DMS153 (cell line): ENCODE data around the gene BSN.

Experiments used
- DNase-seq: peaks from one replicate; lab custom pipeline; 2025; lab: John Stamatoyannopoulos, UW

The BSN gene

GRCh38 chr3:49628249-49628648, 74.0 kb downstream of the BSN start:
- DNase-seq = no peak

- no peak for DNase-seq
Measured at GRCh38 chr3:49629451-49629850, 75.2 kb downstream of the BSN start.

GRCh38 chr3:49629866-49630265, 75.6 kb downstream of the BSN start:
- DNase-seq = no peak

- DNase-seq = no peak
Measured at GRCh38 chr3:49630784-49631183, 76.5 kb downstream of the BSN start.

- no peak for DNase-seq
Measured at GRCh38 chr3:49634736-49635135, 80.5 kb downstream of the BSN start.

GRCh38 chr3:49636883-49637609, 82.8 kb downstream of the BSN start:
- no peak for DNase-seq

GRCh38 chr3:49638445-49638844, 84.2 kb downstream of the BSN start:
- no peak for DNase-seq

- no peak for DNase-seq
Measured at GRCh38 chr3:49639551-49639950, 85.3 kb downstream of the BSN start.

GRCh38 chr3:49641292-49641691, 87.0 kb downstream of the BSN start:
- no peak for DNase-seq

- no peak for DNase-seq
Measured at GRCh38 chr3:49641921-49642707, 87.8 kb downstream of the BSN start.

- no peak for DNase-seq
Measured at GRCh38 chr3:49642708-49643145, 88.5 kb downstream of the BSN start.

- no peak for DNase-seq
Measured at GRCh38 chr3:49644684-49645083, 90.4 kb downstream of the BSN start.

- DNase-seq = no peak
Measured at GRCh38 chr3:49646236-49646635, 92.0 kb downstream of the BSN start.

GRCh38 chr3:49647741-49648140, 93.5 kb downstream of the BSN start:
- peak; percentile 69 for DNase-seq

GRCh38 chr3:49648354-49649019, 94.2 kb downstream of the BSN start:
- DNase-seq = no peak

GRCh38 chr3:49649576-49649975, 95.3 kb downstream of the BSN start:
- no peak for DNase-seq

- no peak for DNase-seq
Measured at GRCh38 chr3:49650177-49650576, 95.9 kb downstream of the BSN start.

GRCh38 chr3:49650637-49651036, 96.4 kb downstream of the BSN start:
- DNase-seq = no peak

- DNase-seq = no peak
Measured at GRCh38 chr3:49652218-49652902, 98.1 kb downstream of the BSN start.

- no peak for DNase-seq
Measured at GRCh38 chr3:49652903-49653415, 98.7 kb downstream of the BSN start.

- DNase-seq = no peak
Measured at GRCh38 chr3:49653621-49654020, 99.3 kb downstream of the BSN start.

- no peak for DNase-seq
Measured at GRCh38 chr3:49654176-49654825, 100.0 kb downstream of the BSN start.
